GM21825 (cell line): Measurements from ENCODE around the gene CHRNA10.
"Not testable (repeated sequence)": the region's sequence is repeated elsewhere in the genome, so short reads cannot be mapped to it uniquely, and the experiment has no call there.

Source experiments
- ATAC-seq: cut with Tn5 transposase; IDR thresholded peaks from one replicate; pipeline ENCODE4 v1.9.1; 2021; ENCODE audit warnings: mild to moderate bottlenecking, moderate library complexity; ENCODE audit not compliant: unreplicated experiment

CHRNA10 gene

GRCh38 chr11:3666023-3666530 is 5.1 kb downstream of the CHRNA10 start:
- ATAC-seq: no peak

DNA sequence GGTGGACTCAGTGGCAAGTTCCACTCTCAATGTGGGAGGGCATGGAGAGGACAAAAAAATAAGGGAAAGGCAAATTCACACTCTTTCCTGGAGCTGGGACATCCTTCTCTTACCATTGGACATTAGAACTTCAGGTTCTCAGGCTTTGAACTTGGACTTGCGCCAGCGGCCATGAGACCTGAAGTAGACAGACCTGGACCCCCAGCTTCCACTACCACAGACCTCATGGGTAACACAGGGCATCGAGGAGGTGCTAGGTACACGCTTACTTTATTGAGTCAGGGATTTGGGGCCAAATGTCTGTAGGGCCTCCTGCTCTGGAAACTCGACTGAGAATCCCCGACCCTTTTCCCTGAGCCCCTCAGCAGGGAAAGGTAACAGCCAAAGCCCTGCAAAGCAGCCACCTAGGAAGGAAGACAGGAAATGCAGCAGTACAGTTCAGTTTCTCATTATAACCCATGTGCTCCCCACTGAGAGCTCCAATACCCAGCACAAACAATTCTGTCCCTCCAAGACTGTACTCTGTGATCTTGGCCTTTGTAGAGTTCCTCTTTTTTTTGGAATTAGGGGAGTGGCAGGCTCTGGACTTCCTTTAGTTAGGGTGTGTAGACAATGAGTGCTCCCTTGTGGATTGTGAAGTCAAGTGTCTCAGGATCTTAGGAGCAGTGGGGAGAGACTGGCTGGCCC is 5.7 kb downstream of the CHRNA10 start:
- ATAC-seq: no peak

DNA sequence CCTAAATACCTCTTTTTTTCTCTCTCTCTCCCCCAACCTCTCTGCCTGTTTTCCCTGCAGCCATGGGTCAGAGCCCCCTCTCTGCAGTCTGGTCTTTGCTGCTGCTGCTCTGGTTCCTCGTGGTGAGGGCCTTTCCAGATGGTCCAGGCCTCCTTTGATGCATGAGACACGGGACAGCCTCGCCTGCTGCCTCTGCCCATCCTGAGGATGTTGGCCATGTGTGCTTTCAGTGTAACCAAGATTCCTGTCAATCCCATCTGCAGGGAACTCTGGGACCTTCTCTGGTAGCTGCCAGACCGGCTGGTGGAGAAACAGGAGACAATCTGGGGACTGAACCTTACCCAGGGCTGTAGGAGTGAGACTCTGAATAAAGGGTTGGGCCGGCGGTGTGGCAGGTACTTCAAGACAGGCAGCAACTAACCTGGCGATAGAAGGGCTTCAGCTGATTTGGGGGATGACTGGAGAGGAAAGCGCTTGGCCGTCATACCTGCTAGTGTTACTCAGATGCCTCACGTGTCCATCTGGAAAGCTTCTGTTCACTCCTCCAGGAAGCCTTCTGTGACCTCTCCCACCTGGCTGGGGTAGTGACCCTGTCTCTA is 7.1 kb downstream of the CHRNA10 start:
- ATAC-seq: no peak

GRCh38 chr11:3662856-3663255 is 8.3 kb downstream of the CHRNA10 start:
- ATAC-seq: no peak

GRCh38 chr11:3660960-3661359 is 10.2 kb downstream of the CHRNA10 start:
- no peak for ATAC-seq

- no peak for ATAC-seq
Observed at GRCh38 chr11:3659595-3660515, 11.3 kb downstream of the CHRNA10 start.

GRCh38 chr11:3658252-3658651 is 12.9 kb downstream of the CHRNA10 start:
- no peak for ATAC-seq

GRCh38 chr11:3657331-3657730 is 13.9 kb downstream of the CHRNA10 start:
- ATAC-seq: not testable (repeated sequence)

DNA sequence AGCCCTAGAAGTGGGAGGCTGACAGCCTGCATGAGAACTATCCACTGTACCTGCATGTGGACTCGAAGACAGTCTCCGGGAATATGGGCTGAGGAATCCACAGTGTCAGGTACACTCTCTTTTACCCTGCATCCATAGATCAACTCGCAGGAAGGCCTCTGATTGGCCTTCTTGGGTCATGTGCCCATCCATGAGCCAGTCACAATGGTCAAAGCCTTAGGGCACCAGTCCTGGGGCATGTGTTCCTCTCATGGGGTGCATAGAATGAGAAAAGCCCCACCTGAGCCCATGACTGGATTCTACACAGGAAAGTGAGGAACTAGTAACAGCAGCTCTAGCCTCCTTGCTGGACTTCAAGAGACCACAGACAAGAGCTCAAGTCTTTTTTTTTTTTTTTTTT is 15.6 kb downstream of the CHRNA10 start:
- no peak for ATAC-seq

DNA sequence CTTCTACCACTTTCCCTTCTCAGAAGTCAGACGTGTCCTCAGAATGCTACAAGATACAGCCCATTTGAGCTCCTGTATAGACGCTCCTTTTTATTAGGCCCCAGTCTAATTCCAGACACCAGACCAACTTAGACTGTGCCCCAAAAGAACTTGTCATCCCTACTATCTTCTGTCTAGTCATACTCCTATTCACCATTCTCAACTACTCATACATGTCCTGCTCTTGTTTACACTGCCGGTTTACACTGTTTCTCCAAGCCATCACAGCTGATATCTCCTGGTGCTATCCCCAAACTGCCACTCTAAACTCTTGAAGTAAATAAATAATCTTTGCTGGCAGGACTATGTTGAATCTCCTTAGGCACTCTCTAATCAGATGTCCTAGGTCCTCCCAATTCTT is 18.7 kb downstream of the CHRNA10 start:
- ATAC-seq: not testable (repeated sequence)

- ATAC-seq: not testable (repeated sequence)
Observed at GRCh38 chr11:3649374-3649773, 21.8 kb downstream of the CHRNA10 start.

- not testable (repeated sequence) for ATAC-seq
Observed at GRCh38 chr11:3648843-3649242, 22.3 kb downstream of the CHRNA10 start.

GRCh38 chr11:3645552-3645951 is 25.6 kb downstream of the CHRNA10 start:
- ATAC-seq: no peak

- ATAC-seq: no peak
Observed at GRCh38 chr11:3644817-3645235, 26.4 kb downstream of the CHRNA10 start, which contains the start of gene ART1. ART1 (plus strand) TSS chr11:3645128; CDS start chr11:3659214, 14,086 bp downstream.

- not testable (repeated sequence) for ATAC-seq
Observed at GRCh38 chr11:3643102-3643546, 28.1 kb downstream of the CHRNA10 start.

DNA sequence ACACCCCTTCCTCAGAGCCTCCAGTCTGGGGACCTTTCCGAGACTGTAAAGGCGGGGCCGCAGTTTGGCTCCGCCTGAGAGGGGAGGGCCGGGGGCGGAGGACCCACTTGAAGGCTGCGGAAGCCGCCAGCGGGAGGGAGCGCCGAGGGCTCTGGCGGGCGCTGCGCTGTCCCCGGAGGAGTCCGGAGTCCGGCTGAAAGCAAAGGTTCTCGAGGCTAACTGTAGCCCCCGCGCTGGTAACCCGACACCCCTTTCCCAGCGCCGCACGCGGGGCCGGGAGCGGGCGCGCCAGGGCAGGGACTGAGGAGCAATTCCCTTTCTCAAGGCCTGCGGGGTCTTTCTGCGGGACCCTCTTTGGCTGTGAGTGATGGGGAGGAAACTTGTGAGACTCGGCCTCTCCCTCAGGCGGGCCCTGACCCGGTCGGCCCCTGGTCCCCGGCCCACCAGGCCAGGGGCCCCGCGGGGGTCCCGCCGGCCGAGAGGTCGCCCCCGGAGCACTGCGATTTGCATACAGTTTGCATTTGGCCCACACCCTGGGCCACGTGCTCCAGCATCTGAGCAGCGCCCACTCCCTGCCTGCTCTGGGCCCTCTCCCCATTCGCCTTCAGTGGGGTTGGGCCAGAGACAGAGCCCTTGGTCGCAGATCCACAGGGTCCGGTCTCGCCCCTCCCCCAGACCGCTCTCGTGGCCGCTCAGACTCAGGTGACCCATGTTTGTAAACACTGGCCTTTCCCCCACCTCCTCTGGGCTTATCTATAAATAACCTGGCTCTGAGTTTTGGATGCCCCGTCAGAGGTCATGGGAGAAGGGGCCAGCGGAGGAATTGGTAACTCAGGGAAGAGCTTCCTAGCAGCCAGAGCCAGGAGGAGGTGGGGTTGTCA is 28.9 kb downstream of the CHRNA10 start:
- ATAC-seq: no peak

DNA sequence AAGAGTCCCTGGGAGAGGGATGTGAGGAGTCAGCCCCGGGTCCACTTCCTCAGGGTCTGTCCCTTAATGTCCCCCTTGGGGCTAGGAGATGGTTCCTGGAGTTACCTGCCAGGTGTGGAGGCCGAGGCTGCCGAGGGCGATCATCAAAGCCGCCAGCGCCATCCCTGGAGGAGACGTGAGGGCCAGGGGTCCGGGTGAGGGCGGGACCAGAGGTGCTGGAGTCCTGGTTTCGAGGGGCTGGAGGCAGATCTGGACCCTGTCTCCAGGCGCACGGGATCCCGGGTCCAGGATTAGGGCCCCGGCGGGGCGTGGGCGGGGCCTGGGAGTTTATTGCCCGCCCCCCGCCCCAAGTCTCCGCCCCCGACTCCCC is 29.5 kb downstream of the CHRNA10 start, which contains the start of gene ART5:
ART5 (minus strand) TSS at position 292 of the 370 bp plus-strand sequence; CDS start at position 162, 130 bp downstream.
- no peak for ATAC-seq

- ATAC-seq: no peak
Observed at GRCh38 chr11:3641191-3641590, 30.0 kb downstream of the CHRNA10 start.

DNA sequence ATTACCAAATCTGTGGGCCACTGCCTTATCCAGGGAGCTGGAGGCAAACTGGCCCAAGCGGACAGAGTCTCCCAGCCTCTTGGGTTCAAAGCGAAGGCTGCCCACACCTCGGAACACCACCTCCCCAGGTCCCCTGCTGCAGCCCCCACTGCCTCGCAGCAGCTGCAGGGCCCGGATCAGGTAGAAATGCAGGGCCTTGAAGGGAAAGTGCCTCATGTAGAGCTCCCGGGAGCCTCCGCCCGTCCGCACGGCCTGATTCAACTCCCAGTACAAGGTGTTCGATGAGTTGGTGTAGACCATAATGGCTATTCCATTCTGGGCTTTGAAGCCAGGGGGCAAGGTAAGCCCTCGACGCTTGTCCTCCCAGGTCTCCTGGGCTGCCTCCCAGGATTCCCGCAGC is 31.3 kb downstream of the CHRNA10 start:
- ATAC-seq: no peak

- ATAC-seq: no peak
Observed at GRCh38 chr11:3638513-3638912, 32.7 kb downstream of the CHRNA10 start.
